GM18499 (cell line): Measurements from ENCODE around the gene SCAANT1.

Experiments used
- ATAC-seq: cut with Tn5 transposase; IDR thresholded peaks from one replicate; pipeline ENCODE4 v1.9.1; 2021; ENCODE audit warnings: moderate number of reproducible peaks; ENCODE audit not compliant: insufficient read depth, unreplicated experiment

SCAANT1 gene

GRCh38 chr3:63864965-63865327, 47.2 kb downstream of the SCAANT1 start:
- no peak for ATAC-seq

GRCh38 chr3:63864008-63864964, 47.9 kb downstream of the SCAANT1 start:
- ATAC-seq: no peak

GRCh38 chr3:63863150-63864007, 48.8 kb downstream of the SCAANT1 start, which contains the start of the genes ATXN7 and THOC7:
Gene ATXN7 (plus strand): TSS chr3:63863867. CDS start chr3:63912599, 48,732 bp downstream.
Gene THOC7 (minus strand): TSS chr3:63863805. CDS start chr3:63863790, 15 bp downstream.
- no peak for ATAC-seq

- ATAC-seq: no peak
These were observed 49.4 kb downstream of the SCAANT1 start for GRCh38 chr3:63862804-63863149.
